Astrocyte (in vitro differentiated cells and primary cell): ENCODE data around the gene S1PR1.

Experiments
- EZH2 ChIP-seq: IDR thresholded peaks from 2 replicates; pipeline ENCODE4 v1.6.1; 2012; ENCODE audit warnings: mild to moderate bottlenecking, low read length, inconsistent platforms; ENCODE audit not compliant: insufficient read depth
- TF ChIP-seq, protein P1 (sequence below): IDR thresholded peaks from 2 replicates; pipeline ENCODE4 v1.5.1; 2011; ENCODE audit warnings: low read depth, mild to moderate bottlenecking, inconsistent platforms, low read length, moderate library complexity; ENCODE audit not compliant: insufficient read depth

DNA sequence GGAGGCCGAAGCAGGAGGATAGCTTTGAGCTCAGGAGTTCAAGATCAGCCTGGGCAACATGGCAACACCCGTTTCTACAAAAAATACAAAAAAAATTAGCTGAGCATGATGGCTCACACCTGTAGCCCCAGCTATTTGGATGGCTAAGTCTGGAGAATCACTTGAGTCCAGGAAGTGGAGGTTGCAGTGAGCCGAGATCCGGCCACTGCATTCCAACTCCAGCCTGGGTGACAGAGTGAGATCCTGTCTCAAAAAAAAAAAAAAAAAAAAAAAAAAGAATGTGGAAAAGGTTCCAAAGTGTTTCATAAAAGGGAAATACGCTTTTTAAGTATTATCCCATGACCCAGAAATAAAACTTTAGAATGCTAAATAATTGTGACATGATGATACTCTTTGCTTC, 8.0 kb downstream of the S1PR1 start:
- TF ChIP-seq, protein P1, sequence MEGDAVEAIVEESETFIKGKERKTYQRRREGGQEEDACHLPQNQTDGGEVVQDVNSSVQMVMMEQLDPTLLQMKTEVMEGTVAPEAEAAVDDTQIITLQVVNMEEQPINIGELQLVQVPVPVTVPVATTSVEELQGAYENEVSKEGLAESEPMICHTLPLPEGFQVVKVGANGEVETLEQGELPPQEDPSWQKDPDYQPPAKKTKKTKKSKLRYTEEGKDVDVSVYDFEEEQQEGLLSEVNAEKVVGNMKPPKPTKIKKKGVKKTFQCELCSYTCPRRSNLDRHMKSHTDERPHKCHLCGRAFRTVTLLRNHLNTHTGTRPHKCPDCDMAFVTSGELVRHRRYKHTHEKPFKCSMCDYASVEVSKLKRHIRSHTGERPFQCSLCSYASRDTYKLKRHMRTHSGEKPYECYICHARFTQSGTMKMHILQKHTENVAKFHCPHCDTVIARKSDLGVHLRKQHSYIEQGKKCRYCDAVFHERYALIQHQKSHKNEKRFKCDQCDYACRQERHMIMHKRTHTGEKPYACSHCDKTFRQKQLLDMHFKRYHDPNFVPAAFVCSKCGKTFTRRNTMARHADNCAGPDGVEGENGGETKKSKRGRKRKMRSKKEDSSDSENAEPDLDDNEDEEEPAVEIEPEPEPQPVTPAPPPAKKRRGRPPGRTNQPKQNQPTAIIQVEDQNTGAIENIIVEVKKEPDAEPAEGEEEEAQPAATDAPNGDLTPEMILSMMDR: no peak
- no peak for TF ChIP-seq EZH2
